ENCODE results near the gene ZNF274.
"Not testable (repeated sequence)": the region's sequence is repeated elsewhere in the genome, so short reads cannot be mapped to it uniquely, and the experiment has no call there.

The ZNF274 gene

DNA sequence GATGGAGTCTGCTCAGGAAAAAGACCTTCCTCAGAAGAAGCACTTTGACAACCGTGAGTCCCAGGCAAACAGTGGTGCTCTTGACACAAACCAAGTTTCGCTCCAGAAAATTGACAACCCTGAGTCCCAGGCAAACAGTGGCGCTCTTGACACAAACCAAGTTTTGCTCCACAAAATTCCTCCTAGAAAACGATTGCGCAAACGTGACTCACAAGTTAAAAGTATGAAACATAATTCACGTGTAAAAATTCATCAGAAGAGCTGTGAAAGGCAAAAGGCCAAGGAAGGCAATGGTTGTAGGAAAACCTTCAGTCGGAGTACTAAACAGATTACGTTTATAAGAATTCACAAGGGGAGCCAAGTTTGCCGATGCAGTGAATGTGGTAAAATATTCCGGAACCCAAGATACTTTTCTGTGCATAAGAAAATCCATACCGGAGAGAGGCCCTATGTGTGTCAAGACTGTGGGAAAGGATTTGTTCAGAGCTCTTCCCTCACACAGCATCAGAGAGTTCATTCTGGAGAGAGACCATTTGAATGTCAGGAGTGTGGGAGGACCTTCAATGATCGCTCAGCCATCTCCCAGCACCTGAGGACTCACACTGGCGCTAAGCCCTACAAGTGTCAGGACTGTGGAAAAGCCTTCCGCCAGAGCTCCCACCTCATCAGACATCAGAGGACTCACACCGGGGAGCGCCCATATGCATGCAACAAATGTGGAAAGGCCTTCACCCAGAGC lies 29.6 kb downstream of the ZNF274 start:
- DNase-seq (ENCODE audit: low spot score), result no peak

DNA sequence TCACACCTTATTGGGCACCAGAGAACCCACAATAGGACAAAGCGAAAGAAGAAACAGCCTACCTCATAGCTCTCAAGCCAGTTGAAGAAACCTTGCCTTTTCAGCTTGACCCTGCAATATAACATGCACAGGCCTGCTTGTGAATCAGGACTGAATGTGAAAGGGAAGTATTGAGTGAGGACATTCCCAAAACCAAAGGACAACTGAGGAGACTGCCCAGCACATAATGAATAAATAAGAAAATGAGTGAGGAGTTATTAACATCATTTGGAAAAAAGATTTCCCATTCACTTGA lies 30.2 kb downstream of the ZNF274 start:
- DNase-seq (ENCODE audit: low spot score), result no peak

DNA sequence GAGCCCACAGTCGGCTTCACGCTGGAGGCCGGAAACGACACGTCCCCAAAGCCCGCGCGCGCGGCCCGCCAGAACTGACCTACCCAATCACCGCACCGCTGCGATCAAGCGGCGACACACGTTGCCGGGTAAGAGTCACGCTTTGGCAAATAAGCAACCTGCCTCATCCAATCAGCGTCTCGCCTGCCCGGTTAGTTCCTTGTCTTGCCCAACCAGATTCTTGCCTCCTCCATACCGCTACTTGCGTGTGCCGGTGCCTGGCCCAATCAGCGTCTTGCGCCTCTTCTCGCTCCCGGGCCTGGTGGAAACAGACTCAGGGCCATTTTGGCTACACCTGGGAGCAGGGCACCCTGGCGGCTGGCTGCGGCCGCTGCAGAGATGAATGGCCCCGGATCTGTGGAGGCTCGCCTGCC lies 34.2 kb downstream of the ZNF274 start:
- DNase-seq (ENCODE audit: low spot score), result no peak

DNA sequence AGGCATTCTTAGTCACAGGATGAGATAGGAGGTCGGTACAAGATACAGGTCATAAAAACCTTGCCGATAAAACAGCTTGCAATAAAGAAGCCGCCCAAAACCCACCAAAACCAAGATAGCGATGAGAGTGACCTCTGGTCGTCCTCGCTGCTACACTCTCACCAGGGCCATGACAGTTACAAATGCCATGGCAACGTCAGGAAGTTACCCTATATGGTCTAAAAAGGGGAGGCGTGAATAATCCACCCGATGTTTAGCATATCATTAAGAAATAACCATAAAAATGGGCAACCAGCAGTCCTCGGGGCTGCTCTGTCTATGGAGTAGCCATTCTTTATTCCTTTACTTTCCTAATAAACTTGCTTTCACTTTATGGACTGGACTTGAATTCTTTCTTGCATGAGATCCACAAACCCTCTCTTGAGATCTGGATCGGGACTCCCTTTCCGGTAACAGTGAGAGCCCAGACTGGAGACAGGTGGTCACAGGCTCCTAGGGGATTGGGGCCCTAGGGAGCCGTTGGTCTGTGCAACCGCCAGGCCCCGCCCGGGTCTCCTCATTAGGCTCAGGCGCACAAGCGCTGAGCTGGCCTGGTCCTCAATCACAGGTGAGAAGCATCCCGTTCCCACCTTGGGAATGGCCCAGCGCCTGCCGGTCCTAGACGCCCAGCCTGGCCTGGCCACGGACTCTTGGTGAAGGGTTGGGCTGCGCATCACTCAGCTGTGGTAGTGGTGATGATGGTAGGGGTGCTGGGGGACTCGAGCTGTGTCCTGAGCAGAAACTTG lies 34.9 kb downstream of the ZNF274 start:
- DNase-seq (ENCODE audit: low spot score), result no peak

DNA sequence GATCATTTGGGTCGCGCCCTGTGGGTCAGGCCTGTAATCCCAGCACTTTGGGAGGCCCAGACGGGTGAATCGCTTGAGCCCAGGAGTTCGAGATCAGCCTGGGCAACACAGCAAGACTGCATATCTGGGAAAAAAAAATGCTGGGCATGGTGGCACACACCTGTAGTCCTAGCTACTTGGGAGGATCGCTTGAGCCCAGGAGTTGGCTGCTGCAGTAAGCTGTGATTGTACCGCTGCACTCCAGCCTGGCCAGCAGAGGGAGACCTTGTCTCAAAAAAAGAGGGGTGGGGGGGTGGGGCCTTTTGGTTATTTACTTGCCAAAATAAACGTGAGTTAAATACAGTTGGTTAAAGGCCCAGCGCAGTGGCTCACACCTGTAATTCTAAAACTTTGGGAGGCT lies 36.0 kb downstream of the ZNF274 start:
- no peak for DNase-seq (ENCODE audit: low spot score)

DNA sequence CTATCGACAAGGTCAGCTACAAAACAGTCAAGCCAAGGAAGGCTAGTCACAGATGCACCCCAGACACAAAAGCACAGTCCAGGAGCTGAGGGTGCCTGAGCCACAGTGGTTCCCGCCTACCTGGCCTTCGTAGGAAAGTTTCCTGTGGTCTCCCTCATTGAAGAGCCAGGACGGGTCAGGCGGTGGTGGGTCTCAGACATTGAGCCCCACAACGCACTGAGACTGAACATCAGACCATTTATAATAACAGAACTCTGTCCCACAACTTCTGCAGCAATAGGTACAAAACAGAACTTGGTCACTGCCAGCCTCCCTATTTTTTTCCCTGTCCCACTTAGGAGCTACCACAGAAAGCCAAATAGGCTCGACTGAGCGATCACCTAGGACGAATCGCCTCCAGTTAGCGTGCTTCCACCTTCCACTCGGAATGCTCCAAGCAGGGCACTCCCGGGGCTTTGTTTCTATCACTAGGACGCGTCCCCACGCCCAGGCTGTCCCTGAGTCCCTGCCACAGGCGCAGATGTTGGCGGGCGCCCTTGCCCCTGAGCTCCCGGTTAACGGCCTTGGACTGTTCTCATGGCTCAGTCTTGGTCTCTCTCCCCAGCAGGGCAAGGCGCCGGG lies 45.2 kb downstream of the ZNF274 start:
- DNase-seq (ENCODE audit: low spot score), result no peak

DNA sequence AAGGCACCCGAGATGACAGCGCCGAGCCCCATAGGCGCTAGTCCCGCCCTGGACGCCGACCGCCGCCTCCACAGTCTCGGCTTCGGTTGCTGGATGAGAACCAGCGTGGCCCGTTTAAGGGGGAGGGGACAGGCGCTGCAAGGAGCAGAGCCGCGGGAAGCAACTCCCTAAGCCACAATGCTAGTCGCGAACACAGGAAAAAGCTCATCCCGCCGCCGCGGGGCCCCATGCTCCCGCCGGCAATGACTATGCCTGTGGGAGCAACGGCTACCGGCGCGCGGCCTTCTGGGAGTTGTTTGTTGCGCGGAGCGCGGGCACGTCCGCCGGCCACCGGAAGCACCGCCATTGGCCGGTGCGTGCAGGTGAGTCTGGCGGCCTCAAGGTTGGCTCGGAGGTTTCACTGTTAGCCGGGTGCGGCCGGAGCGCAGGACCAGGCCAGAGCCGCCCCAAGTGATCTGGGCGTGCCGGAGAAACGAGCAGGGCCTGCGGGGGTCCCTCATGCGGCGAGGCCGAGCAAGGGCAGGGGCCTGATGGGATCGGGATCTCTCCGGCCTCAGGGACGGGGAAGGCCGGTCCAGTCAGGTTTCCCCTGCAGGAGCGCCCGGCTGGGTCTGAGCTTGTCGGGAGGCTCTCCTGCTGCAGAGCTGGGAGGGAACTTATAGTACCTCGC lies 45.9 kb downstream of the ZNF274 start, which contains the start of gene ZNF544:
ZNF544 (plus strand) TSS at position 330 of the 670 bp plus-strand sequence. CDS start 15,110 bp downstream, outside the sequence.
- DNase-seq (ENCODE audit: low spot score), result peak; percentile 82

DNA sequence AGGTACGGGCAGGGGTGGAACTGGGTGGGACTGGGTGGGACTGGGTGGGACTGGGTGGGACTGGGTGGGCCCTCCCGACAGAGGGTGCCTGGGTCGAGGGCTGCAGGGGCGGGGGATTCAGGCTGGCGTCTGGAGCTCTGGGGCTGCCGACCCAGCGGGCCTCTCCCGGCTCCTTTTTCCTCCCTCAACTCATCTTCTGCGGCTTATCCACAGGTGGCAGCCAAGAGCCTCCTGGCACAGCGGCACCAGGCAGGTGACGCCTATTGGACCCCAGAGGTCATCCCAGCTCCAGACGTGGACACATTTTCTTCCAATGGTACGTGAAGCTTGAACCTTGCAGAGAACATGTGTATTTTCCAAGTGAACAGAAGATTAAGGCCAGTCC lies 46.4 kb downstream of the ZNF274 start:
- peak; percentile 23 for DNase-seq (ENCODE audit: low spot score)

DNA sequence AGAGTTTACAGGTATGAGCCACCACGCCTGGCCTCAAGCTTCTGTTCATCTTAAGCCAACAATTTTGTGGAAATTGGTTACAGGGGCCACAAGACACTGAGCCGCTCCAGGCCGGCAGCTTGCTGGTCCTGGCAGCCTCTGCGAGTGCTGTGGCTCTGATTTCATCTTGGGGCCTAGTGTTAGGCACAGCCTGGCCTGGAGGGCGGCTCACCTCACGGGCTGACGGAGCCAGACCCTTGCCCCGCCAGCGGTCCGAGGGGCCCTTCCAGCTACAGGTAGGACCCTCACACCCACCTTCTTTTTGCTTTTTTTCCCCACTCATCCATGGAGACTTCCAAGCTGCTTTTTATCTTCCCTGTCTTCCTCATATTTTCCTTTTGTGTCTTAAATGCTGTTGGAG lies 54.5 kb downstream of the ZNF274 start:
- no peak for DNase-seq (ENCODE audit: low spot score)

DNA sequence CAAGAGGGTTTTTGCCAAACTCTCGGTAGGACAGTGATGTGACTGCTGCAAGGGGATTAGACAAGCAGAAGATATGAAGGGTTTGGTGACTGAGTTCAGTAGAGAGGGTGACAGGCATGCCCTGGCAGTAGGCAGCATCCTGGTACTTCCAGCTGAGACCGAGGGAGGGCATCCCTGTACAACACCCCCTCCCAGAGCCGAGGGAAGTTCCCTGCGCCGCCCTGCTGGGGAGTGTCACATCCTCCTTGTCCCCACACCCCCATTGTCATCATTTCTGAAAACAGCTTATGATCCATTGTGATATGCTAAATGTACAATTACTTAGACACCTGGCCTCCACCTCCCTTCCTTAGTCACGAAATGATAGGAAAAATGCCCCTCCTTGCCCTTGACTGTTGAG lies 60.5 kb downstream of the ZNF274 start:
- DNase-seq (ENCODE audit: low spot score), result no peak

DNA sequence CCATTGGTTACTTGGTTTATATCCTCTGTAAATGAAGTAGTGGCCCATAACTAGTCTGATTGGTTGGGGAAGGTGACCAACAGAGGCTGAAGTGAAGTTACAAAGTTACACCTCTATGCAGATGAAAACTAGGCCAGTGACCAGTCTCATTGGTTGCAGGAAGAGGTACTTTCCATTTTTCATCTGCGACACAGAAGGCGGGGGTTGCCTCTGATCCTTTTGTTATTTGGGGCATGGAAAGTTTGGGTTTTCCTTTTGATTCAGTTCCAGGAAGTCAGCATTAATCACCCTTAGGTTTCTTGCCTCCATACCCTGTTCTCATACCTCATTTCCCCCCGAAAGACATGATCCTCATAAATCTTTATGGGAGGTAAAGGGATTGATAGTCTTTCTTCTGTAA lies 66.0 kb downstream of the ZNF274 start:
- DNase-seq (ENCODE audit: low spot score), result no peak

DNA sequence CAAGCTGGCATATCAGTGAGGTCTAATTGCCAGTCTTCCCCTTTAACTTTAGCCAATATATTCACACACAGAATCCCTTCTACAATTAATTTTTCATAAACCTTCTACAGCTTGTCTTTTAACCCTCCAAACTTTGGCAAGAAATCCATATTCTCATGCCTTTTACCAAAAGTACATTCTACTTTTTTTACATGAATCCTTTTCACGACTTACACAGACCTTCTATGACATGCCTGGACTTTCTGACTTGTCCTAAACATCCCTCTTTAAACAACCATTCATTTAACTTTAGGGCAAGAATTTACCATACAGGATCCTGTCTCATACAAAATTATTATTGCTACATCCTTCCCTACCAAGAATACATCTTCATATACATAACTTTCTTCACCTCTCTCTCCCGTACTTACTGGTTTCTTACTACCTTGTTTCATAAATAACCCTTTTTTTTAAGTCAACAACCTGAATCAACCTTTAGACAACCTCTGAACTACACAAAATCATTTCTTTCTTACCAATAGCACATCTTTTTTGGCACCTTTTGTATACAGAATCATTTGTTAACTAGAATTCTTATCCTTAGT lies 69.3 kb downstream of the ZNF274 start:
- DNase-seq (ENCODE audit: low spot score), result no peak

DNA sequence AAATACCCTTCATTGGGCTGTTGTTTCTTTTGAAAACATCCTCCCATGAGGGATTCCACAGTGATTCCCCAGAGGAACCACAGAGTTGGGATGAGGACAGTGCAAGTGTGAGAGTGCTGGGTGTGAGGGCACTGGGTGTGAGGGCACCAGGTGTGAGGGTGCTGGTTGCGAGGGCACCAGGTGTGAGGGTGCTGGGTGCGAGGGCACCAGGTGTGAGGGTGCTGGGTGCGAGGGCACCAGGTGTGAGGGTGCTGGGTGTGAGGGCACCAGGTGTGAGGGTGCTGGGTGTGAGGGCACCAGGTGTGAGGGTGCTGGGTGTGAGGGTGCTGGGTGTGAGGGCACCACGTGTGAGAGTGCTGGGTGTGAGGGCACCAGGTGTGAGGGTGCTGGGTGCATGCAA lies 75.4 kb downstream of the ZNF274 start:
- DNase-seq (ENCODE audit: low spot score), result not testable (repeated sequence)

DNA sequence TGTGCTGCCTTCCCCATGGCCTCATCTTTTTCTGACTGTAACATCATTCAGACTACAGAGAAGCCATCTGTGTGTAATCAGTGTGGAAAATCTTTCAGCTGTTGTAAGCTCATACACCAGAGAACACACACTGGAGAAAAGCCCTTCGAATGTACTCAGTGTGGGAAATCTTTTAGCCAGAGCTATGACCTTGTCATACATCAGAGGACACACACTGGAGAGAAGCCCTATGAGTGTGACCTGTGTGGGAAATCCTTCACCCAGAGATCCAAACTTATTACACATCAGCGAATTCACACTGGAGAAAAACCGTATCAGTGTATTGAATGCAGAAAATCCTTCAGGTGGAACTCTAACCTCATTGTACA lies 78.7 kb downstream of the ZNF274 start:
- DNase-seq (ENCODE audit: low spot score), result no peak

DNA sequence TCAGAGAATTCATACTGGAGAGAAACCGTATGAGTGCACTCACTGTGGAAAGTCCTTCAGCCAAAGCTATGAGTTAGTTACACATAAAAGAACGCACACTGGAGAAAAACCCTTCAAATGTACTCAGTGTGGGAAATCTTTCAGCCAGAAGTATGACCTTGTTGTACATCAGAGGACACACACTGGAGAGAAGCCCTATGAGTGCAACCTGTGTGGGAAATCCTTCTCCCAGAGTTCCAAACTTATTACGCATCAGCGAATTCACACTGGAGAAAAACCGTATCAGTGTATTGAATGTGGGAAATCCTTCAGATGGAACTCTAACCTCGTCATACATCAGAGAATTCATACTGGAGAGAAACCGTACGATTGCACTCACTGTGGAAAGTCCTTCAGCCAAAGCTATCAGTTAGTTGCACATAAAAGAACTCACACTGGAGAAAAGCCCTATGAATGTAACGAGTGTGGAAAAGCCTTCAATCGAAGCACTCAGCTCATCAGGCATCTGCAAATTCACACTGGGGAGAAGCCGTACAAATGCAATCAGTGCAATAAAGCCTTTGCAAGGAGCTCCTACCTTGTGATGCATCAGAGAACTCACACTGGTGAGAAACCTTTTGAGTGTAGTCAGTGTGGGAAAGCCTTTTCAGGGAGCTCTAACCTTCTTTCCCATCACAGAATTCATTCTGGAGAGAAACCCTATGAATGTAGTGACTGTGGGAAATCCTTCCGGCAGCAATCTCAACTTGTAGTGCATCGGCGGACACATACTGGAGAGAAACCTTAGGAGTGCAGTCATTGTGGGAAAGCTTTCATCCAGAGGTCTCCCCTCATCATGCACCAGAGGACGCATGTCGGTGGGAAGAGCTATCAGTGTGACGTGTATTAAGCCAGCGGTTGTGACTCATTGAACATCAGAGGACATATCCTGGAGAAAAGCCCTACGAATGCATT lies 79.4 kb downstream of the ZNF274 start:
- DNase-seq (ENCODE audit: low spot score), result no peak

DNA sequence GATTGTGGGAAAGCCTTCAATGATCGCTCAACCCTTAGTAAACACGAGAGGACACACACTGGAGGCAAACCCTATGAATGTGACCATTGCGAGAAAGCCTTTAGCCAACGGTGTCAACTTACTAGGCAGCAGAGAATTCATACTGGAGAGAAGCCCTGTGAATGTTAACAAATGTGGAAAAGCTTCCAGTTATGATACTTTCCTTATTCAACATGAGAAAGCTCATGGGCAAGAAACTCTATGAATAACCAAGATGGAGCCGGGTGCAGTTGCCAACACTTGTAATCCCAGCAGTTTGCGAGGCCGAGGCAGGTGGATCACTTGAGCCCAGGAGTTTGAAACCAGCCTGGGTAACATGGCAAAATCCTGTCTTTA lies 80.0 kb downstream of the ZNF274 start:
- no peak for DNase-seq (ENCODE audit: low spot score)
